Measurements from ENCODE around the gene ATAD3B.
A peak's percentile ranks its signal among the peaks of the same experiment; 100 is the strongest.
"Not testable (repeated sequence)": the region's sequence is repeated elsewhere in the genome, so short reads cannot be mapped to it uniquely, and the experiment has no call there.

The ATAD3B gene

DNA sequence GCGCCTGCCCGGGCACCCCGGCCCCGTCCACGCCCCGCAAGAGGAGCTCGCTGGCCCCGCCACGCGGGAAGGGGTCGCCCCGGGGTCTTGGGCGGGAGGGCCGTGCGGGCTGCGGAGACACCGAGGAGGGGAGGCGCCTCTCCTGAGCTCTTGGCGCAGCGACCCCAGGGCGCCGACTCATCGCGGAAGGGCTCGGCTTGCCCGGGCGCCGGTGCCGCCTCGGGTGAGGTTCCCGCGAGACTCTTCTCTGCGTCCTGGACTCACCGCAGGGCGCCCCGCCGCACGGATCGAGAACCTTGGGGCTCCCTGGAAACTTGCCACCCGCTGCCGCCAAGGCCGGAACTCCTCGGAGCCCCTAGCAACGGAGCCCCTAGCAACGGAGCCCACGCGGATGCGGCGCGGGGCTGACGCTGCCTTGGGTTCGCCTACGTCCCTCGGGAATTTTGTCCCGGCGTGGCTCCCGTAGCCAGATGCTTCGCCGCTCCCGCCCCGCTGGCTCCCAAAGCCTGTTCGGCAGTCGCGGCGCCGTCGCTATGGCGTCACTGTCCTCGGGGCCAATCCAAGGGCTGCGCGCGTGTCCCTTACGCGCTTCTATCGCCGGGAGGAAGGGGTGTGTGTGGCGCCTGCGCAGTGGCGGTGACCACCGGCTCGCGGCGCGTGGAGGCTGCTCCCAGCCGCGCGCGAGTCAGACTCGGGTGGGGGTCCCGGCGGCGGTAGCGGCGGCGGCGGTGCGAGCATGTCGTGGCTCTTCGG is 40.1 kb downstream of the ATAD3B start, which contains the start of gene ATAD3A (continued):
- TF ChIP-seq ZNF555 (tag by site-specific recombination; conservative IDR thresholded peaks at IDR 0.05): no peak
- TF ChIP-seq ZNF843 (tag by site-specific recombination; IDR thresholded peaks at IDR 0.05): peak; percentile 87
- peak; percentile 92 for TF ChIP-seq ZNF423 (tag by site-specific recombination; IDR thresholded peaks at IDR 0.05)
- TF ChIP-seq OSR2 (tag by site-specific recombination; IDR thresholded peaks at IDR 0.05): peak; percentile 70
- peak; percentile 85 for TF ChIP-seq ZBTB11 (tag by site-specific recombination; conservative IDR thresholded peaks at IDR 0.05; ENCODE audit: low read depth)
- TF ChIP-seq ZIC2 (tag by site-specific recombination; IDR thresholded peaks at IDR 0.05): peak; percentile 87
- TF ChIP-seq ZNF510 (tag by site-specific recombination; IDR thresholded peaks at IDR 0.05; ENCODE audit: insufficient replicate concordance): no peak
- peak; percentile 85 for TF ChIP-seq ZBTB20 (tag by site-specific recombination; IDR thresholded peaks at IDR 0.05)
- TF ChIP-seq ZNF133 (tag by site-specific recombination; IDR thresholded peaks at IDR 0.05): no peak
- TF ChIP-seq ZNF623 (tag by site-specific recombination; IDR thresholded peaks at IDR 0.05): no peak
- TF ChIP-seq ZFP69B (tag by site-specific recombination; IDR thresholded peaks at IDR 0.05): peak; percentile 78
- no peak for TF ChIP-seq HOXD13 (CRISPR knock-in tag; IDR thresholded peaks at IDR 0.05; ENCODE audit: borderline replicate concordance)
- TF ChIP-seq SCRT2 (tag by site-specific recombination; IDR thresholded peaks at IDR 0.05): peak; percentile 57; the same call in 1 of the 2 replicates
- TF ChIP-seq ZNF426 (tag by site-specific recombination; IDR thresholded peaks at IDR 0.05): no peak
- peak; percentile 96 for TF ChIP-seq KLF10 (tag by site-specific recombination; IDR thresholded peaks at IDR 0.05)

- CTCF ChIA-PET; H3K4me1 ChIP-seq (ENCODE audit: control insufficient read depth, insufficient read depth, low read length); H3K9me3 ChIP-seq (ENCODE audit: control insufficient read depth, insufficient read depth, low read depth, low read length); H3K27ac ChIP-seq (ENCODE audit: extremely low read depth, low read depth, low read length): not testable (repeated sequence)
- POLR2A ChIA-PET: interaction anchor here (0.6 kb wide), 1 partner anchor 384 kb away, joined by 3 read pairs; no protein-coding TSS in a partner anchor
- H3K36me3 ChIP-seq (ENCODE audit: control insufficient read depth in 2 of 2, insufficient read depth in 1 of 2, low read length in 2 of 2): peaks cover 6 to 24% of the 10 kb centered on the region in 2 experiments; a peak in 2 of 3 replicates
- peak overlapping the region; percentile 95 for H3K4me3 ChIP-seq (ENCODE audit: low read depth, low read length)
These were observed 40.9 kb downstream of the ATAD3B start for GRCh38 chr1:1512425-1512824.

DNA sequence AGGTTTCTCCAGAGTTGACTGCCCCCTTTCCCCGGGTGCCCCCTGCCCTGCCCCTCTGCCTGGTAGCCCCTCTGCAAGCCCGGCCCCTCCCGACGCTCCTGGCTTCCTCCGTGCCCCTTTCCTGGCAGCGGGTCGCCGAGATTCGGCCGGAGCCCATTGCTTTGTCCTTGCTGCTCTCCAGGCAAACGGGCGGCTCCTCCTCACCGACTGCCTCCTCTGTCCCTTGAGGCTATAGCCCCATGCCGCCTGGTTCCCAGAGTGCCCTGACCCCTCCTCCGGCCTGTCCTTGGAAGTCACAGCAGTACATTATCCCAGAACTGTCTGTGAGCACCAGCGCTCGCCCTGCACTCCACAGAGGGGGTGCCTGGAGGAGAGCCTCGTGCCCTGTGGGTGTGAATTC is 42.1 kb downstream of the ATAD3B start:
- H3K4me3 ChIP-seq (ENCODE audit: low read depth, low read length); CTCF ChIA-PET; H3K27ac ChIP-seq (ENCODE audit: extremely low read depth, low read depth, low read length); POLR2A ChIA-PET; H3K9me3 ChIP-seq (ENCODE audit: control insufficient read depth, insufficient read depth, low read depth, low read length); H3K4me1 ChIP-seq (ENCODE audit: control insufficient read depth, insufficient read depth, low read length): not testable (repeated sequence)
- peak; percentile 70 for TF ChIP-seq ZNF157 (tag by site-specific recombination; IDR thresholded peaks at IDR 0.05)
- H3K36me3 ChIP-seq (ENCODE audit: control insufficient read depth in 2 of 2, insufficient read depth in 1 of 2, low read length in 2 of 2): peaks cover 14 to 35% of the 10 kb centered on the region in 2 experiments; a peak in 2 of 3 replicates

GRCh38 chr1:1514376-1514775 is 42.8 kb downstream of the ATAD3B start:
- POLR2A ChIA-PET; H3K4me3 ChIP-seq (ENCODE audit: low read depth, low read length); H3K4me1 ChIP-seq (ENCODE audit: control insufficient read depth, insufficient read depth, low read length); CTCF ChIA-PET; H3K27ac ChIP-seq (ENCODE audit: extremely low read depth, low read depth, low read length); H3K9me3 ChIP-seq (ENCODE audit: control insufficient read depth, insufficient read depth, low read depth, low read length): not testable (repeated sequence)
- peaks cover 14 to 37% of the 10 kb centered on the region in 2 experiments; a peak in 2 of 3 replicates for H3K36me3 ChIP-seq (ENCODE audit: control insufficient read depth in 2 of 2, insufficient read depth in 1 of 2, low read length in 2 of 2)

DNA sequence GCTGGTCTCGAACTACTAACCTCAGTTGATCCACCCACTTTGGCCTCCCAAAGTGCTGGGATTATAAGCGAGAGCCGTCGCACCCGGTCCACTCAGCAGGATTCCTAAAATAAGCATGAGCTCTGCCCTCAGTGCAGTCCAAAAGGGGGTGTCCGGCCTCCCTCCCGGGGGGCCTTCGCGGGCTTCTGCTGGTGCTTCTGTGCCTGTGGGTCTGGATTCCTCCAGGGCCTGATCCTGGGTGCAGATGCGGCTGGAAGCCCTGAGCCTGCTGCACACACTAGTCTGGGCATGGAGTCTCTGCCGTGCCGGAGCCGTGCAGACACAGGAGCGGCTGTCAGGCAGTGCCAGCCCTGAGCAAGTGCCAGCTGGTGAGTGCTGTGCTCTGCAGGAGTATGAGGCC is 45.4 kb downstream of the ATAD3B start:
- POLR2A ChIA-PET; CTCF ChIA-PET; H3K27ac ChIP-seq (ENCODE audit: extremely low read depth, low read depth, low read length); H3K4me1 ChIP-seq (ENCODE audit: control insufficient read depth, insufficient read depth, low read length); H3K9me3 ChIP-seq (ENCODE audit: control insufficient read depth, insufficient read depth, low read depth, low read length); H3K4me3 ChIP-seq (ENCODE audit: low read depth, low read length): not testable (repeated sequence)
- peaks cover 19 to 59% of the 10 kb centered on the region in 2 experiments; a peak in 2 of 3 replicates for H3K36me3 ChIP-seq (ENCODE audit: control insufficient read depth in 2 of 2, insufficient read depth in 1 of 2, low read length in 2 of 2)

Data from HEK293 (cell line).